Uterus (tissue), 4 donors: ENCODE results near the gene GRIN1. TPM values are rescaled to one million over a fixed set of nuclear protein-coding genes. Genes with fewer than 3 reads are reported as not detected.

Experiments
- DNase-seq, 2 donors: peaks; one replicate each; pipeline ENCODE4 v3.0.0-alpha.2; 2019 to 2020
- H3K27ac ChIP-seq, 2 donors: fragments of 200-600 bp; sonication (generic); 1 replicate in 1 of 2; 2 replicates in 1 of 2; pipeline ENCODE4 v1.5.1; 2016 to 2018
- H3K27me3 ChIP-seq, 2 donors: fragments of 200-600 bp; sonication (generic); one replicate each; pipeline ENCODE4 v1.5.1; 2018 to 2019; ENCODE audit warnings: control low read depth in 1 of 2
- H3K36me3 ChIP-seq, 2 donors: fragments of 200-600 bp; sonication (generic); one replicate each; pipeline ENCODE4 v1.5.1; 2019; ENCODE audit warnings: control low read depth in 1 of 2
- H3K4me1 ChIP-seq, 2 donors: fragments of 200-600 bp; sonication (generic); one replicate each; pipeline ENCODE4 v1.5.1; 2018 to 2019; ENCODE audit warnings: control low read depth in 1 of 2
- H3K4me3 ChIP-seq, 2 donors: fragments of 200-600 bp; sonication (generic); 1 replicate in 1 of 2; 2 replicates in 1 of 2; pipeline ENCODE4 v1.5.1; 2018 to 2019; ENCODE audit warnings: mild to moderate bottlenecking in 1 of 2
- H3K9me3 ChIP-seq, 2 donors: fragments of 200-600 bp; sonication (generic); one replicate each; pipeline ENCODE4 v1.5.1; 2019; ENCODE audit warnings: control low read depth in 1 of 2
- POLR2A ChIP-seq, 2 donors: fragments of 450-650 bp; IDR thresholded peaks; one replicate each; pipeline ENCODE4 v1.6.1; 2016; ENCODE audit warnings: antibody characterized with exemption in 2 of 2, mild to moderate bottlenecking in 1 of 2, moderate library complexity in 1 of 2
- intact Hi-C: fragments of 100-400 bp; cut with DNase I; formaldehyde crosslinking; loops from one replicate; pipeline ENCODE4 v1.15.1; 2023; ENCODE audit warnings: low total_unique reads
- total RNA-seq, 4 donors: library from RNA; depleted of rRNA in 3 of 4; stranded (reverse); fragments of >200 nt in 3 of 4; gene quantifications; one replicate each; pipeline versions ENCODE4 v1.1.0 to v1.2.4, GENCODE V29; 2014 to 2023
- TF ChIP-seq, protein P1 (sequence below), 4 experiments: fragments of 200-600 bp in 2 of 4; fragments of 450-650 bp in 2 of 4; sonication (generic) in 2 of 4; IDR thresholded peaks; one replicate each; pipeline ENCODE4 v1.5.1; 2016 to 2019; ENCODE audit warnings: antibody characterized with exemption in 4 of 4, mild to moderate bottlenecking in 2 of 4, moderate library complexity in 1 of 4
- donor health status: DM: yes; HTN: yes; CAD: no.

The GRIN1 gene
- total RNA-seq, 4 donors from 2014 or later: not detected

DNA sequence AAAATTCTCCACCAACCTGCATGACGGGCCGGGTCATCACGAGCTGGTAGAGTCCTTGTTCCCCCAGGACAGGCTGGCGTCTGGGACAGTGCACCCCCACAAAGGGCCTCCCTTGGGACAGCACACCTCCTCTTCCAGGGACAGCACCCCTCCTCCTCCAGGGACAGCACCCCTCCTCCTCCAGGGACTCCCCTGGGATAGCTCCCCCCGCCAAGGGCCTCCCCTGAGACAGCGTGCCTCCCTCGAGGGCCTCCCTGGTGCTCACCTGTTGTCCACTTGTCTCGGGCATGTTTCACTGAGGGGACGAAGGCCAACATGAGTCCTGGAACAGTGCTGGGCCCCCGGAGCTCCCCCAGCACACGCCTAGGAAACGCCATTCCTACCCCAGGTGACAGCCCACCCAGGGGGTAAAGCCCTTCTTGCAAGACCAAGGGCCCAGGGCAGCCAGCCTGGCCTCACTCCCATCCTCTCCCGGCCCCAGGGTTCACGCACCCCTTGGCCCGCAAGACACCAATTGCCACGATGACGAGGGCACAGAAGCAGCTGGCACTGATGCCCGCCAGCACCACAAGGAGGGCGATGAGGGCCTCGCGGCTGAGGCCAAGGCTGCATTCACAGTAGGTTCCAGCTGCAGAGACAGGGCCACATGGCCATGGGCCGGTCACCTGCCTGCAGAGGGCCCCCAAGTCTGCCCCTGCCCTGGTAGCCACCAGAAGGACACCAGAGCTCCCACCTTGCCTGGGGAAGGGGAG is 32.4 kb downstream of the GRIN1 start:
- H3K9me3 ChIP-seq: no peaks in the 10 kb centered on the region
- TF ChIP-seq, protein P1, sequence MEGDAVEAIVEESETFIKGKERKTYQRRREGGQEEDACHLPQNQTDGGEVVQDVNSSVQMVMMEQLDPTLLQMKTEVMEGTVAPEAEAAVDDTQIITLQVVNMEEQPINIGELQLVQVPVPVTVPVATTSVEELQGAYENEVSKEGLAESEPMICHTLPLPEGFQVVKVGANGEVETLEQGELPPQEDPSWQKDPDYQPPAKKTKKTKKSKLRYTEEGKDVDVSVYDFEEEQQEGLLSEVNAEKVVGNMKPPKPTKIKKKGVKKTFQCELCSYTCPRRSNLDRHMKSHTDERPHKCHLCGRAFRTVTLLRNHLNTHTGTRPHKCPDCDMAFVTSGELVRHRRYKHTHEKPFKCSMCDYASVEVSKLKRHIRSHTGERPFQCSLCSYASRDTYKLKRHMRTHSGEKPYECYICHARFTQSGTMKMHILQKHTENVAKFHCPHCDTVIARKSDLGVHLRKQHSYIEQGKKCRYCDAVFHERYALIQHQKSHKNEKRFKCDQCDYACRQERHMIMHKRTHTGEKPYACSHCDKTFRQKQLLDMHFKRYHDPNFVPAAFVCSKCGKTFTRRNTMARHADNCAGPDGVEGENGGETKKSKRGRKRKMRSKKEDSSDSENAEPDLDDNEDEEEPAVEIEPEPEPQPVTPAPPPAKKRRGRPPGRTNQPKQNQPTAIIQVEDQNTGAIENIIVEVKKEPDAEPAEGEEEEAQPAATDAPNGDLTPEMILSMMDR (IDR thresholded peaks at IDR 0.05): no peak
- no peak for TF ChIP-seq POLR2A (IDR thresholded peaks at IDR 0.05)
- intact Hi-C loops: no loop called here
- peaks cover 24 to 28% of the 10 kb centered on the region in 2 donors for H3K27me3 ChIP-seq
- H3K36me3 ChIP-seq: no peaks in the 10 kb centered on the region
- no peak for DNase-seq
- no peak overlapping the region for H3K27ac ChIP-seq
- H3K4me1 ChIP-seq: peaks cover 4 to 21% of the 10 kb centered on the region in 2 donors
- no peak overlapping the region for H3K4me3 ChIP-seq

DNA sequence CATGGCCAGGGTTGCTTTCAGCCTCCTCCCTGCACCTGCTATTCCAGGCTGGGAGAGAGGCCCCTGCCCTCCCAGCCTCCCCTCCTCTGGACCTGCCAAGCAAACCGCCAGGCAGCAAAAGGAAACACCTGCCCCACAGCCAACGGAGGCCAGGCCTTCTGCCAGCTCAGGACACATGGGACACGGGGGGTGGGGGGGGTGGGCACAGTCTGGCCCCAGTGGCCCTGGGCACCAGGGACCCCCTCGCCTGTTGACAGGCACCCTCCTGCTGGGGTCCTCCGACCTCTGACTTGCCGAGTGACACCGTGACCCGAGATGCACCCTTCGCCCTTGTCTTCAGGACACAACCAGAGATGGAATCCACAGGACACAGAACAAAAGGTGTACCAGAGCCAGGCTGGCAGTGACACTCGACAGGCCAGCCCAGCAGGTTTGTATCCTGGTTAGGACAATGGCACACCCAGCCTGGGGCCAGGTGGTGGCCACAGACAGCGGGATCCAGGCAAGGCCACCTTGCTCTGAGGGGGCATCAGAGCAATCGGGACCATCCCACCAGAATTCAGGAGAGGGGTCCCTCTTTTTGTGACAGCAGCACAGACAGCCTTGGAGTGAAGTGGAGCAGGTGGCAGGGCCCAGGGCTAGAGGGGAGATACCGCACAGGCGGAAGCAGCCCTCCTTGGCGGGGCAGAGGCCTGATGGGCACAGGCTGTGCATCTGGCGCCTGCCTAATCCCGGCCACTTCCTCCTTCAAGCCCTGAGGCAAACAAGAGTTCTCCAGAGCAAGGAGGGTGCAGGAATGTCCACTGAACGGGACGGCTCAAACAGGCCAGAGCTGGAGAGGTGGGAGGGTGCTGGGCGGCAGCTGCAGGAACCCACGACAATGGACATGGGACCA is 34.2 kb downstream of the GRIN1 start:
- DNase-seq: no peak
- H3K4me1 ChIP-seq: peaks cover 1 to 15% of the 10 kb centered on the region in 2 donors
- H3K4me3 ChIP-seq: no peak overlapping the region
- no peak for TF ChIP-seq POLR2A (IDR thresholded peaks at IDR 0.05)
- TF ChIP-seq, protein P1 (IDR thresholded peaks at IDR 0.05): no peak
- intact Hi-C loops: no loop called here
- H3K36me3 ChIP-seq: no peaks in the 10 kb centered on the region
- peaks cover 8 to 13% of the 10 kb centered on the region in 2 donors for H3K27me3 ChIP-seq
- H3K9me3 ChIP-seq: no peaks in the 10 kb centered on the region
- no peak overlapping the region for H3K27ac ChIP-seq

DNA sequence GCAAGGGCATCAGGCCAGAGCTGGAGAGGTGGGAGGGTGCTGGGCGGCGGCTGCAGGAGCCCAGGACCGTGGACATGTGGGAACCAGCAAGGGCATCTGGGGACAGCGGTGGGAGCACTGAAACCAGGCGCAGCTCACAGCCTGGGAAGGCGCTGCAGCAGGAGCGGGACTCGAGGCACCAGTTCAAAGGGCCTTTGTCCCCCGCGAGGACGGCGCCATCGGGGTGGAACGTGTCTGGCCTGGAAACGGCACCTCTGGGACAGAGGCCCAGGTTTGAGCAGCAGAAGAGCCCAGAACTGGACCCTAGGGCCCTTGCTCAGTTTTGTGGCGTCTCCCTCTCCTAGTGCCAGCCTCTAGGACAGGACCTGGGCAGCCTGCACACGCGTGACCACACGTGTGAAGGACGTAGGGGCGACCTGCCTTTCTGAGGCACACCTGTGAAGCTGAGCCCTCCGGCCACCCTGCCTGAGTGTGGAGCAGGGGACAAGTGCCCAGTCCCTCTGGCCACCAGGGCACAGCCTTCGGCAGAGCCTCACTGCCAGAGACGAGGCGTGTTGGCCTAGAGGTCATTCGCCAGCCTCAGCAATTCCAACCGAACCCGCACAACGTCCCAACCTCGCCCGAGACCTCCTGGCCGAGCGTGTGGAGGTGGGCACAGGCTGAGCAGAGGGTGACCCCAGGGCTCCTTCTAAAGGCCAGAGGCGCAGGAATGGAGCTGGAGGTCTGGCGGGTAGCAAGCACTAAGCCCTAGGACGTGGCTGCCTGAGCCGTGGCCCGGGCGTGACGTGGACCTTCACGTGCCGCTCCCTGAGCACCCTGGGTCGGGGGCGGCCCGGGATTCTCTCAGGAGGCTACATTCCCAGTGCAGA is 35.1 kb downstream of the GRIN1 start:
- no peaks in the 10 kb centered on the region for H3K9me3 ChIP-seq
- H3K4me1 ChIP-seq: peaks cover 0 to 6% of the 10 kb centered on the region in 2 donors
- no peak for DNase-seq
- intact Hi-C loops: no loop called here
- no peak overlapping the region for H3K4me3 ChIP-seq
- peaks cover 5 to 6% of the 10 kb centered on the region in 2 donors for H3K27me3 ChIP-seq
- no peaks in the 10 kb centered on the region for H3K36me3 ChIP-seq
- TF ChIP-seq POLR2A (IDR thresholded peaks at IDR 0.05): no peak
- TF ChIP-seq, protein P1 (IDR thresholded peaks at IDR 0.05): no peak
- no peak overlapping the region for H3K27ac ChIP-seq

DNA sequence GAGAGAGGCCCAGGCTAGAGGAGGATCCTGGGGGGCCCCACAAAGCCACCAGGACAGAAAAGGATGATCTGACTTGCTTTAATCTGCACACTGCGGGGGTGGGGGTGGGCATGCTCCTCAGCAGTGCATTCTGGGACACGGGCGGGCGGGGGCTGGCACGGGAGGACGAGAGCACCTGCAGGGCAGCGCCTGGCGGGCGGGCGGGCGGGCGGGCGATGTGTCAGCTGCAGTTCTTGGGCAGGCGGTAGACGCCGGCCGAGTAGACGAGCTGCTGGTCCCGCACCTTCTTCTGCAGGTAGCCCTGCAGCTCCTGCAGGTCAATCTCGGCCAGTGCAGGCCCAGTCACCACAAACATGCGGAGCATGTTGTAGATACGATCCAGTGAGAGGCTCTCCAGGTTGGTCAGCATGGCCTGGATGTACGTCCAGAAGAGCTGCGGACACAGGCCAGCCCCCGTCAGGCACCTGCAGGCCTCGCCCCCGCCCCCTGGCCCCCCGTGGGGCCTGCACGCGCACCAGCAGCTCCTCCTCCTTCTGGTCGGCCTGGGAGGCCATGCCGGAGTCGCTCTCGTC is 35.9 kb downstream of the GRIN1 start:
- peaks cover 0 to 5% of the 10 kb centered on the region in 2 donors for H3K27me3 ChIP-seq
- no peaks in the 10 kb centered on the region for H3K9me3 ChIP-seq
- no peak for DNase-seq
- H3K4me1 ChIP-seq: no peaks in the 10 kb centered on the region
- no peaks in the 10 kb centered on the region for H3K36me3 ChIP-seq
- H3K27ac ChIP-seq: no peak overlapping the region
- TF ChIP-seq POLR2A (IDR thresholded peaks at IDR 0.05): no peak
- TF ChIP-seq, protein P1 (IDR thresholded peaks at IDR 0.05): no peak
- intact Hi-C loops: no loop called here
- no peak overlapping the region for H3K4me3 ChIP-seq
